Hematopoietic multipotent progenitor cell treated with erythropoietin and hydrocortisone succinate and interleukin-3 and kit ligand, for 4 days (in vitro differentiated cells): ENCODE results near the gene ABCB6.

Experiments
- DNase-seq: peaks from one replicate; pipeline ENCODE4 v3.0.0-alpha.2; 2015

ABCB6 gene

GRCh38 chr2:219245148-219245898, 26.6 kb upstream of the ABCB6 start, which contains the start of the genes GLB1L and STK16:
GLB1L (minus strand) TSS chr2:219245444; CDS start chr2:219243573, 1,871 bp downstream.
STK16 (plus strand) TSS chr2:219245479; CDS start chr2:219246000, 521 bp downstream.
- peak; percentile 95 for DNase-seq

- DNase-seq = no peak
Measured at GRCh38 chr2:219244789-219245147, 26.0 kb upstream of the ABCB6 start.

- peak; percentile 63 for DNase-seq
Measured at GRCh38 chr2:219243291-219243761, 24.6 kb upstream of the ABCB6 start.

- DNase-seq = no peak
Measured at GRCh38 chr2:219234331-219234730, 15.6 kb upstream of the ABCB6 start.

GRCh38 chr2:219230059-219230540, 11.3 kb upstream of the ABCB6 start:
- DNase-seq = peak; percentile 68

GRCh38 chr2:219229305-219230058, 10.7 kb upstream of the ABCB6 start, which contains the start of the genes ANKZF1 and ATG9A:
ANKZF1 (plus strand) TSS chr2:219229806; CDS start chr2:219230258, 452 bp downstream.
ATG9A (minus strand) TSS chr2:219229636; CDS start chr2:219228024, 1,612 bp downstream.
- peak; percentile 100 for DNase-seq

- no peak for DNase-seq
Measured at GRCh38 chr2:219228911-219229304, 10.2 kb upstream of the ABCB6 start.

- DNase-seq = no peak
Measured at GRCh38 chr2:219228041-219228910, 9.5 kb upstream of the ABCB6 start.

GRCh38 chr2:219225350-219225749, 6.6 kb upstream of the ABCB6 start:
- peak; percentile 65 for DNase-seq

- no peak for DNase-seq
Measured at GRCh38 chr2:219223831-219224610, 5.3 kb upstream of the ABCB6 start.

- DNase-seq = no peak
Measured at GRCh38 chr2:219221957-219222518, 3.3 kb upstream of the ABCB6 start.

GRCh38 chr2:219220652-219221402, 2.1 kb upstream of the ABCB6 start:
- DNase-seq = no peak

GRCh38 chr2:219219784-219220532, 1.2 kb upstream of the ABCB6 start:
- DNase-seq = no peak

- DNase-seq = peak; percentile 78
Measured at GRCh38 chr2:219218217-219218731, 484 bp downstream of the ABCB6 start.

GRCh38 chr2:219216535-219216915, 2.2 kb downstream of the ABCB6 start:
- no peak for DNase-seq

- no peak for DNase-seq
Measured at GRCh38 chr2:219215871-219216534, 2.8 kb downstream of the ABCB6 start.

GRCh38 chr2:219214786-219215185, 4.0 kb downstream of the ABCB6 start:
- DNase-seq = no peak

- no peak for DNase-seq
Measured at GRCh38 chr2:219214141-219214540, 4.6 kb downstream of the ABCB6 start.

- DNase-seq = no peak
Measured at GRCh38 chr2:219213486-219214071, 5.2 kb downstream of the ABCB6 start.
